ENCODE data around the gene HFM1. TPM values are rescaled to one million over a fixed set of nuclear protein-coding genes. Genes with fewer than 3 reads are reported as not detected.

HFM1 gene
- total and polyA plus RNA-seq, 10 of the 15 experiments (the other 5 are each of a cell fraction or from before 2014, with no cell fraction given), result not detected

GRCh38 chr1:91308544-91308943 is 96.1 kb downstream of the HFM1 start (continued):
- TF ChIP-seq, protein P1, sequence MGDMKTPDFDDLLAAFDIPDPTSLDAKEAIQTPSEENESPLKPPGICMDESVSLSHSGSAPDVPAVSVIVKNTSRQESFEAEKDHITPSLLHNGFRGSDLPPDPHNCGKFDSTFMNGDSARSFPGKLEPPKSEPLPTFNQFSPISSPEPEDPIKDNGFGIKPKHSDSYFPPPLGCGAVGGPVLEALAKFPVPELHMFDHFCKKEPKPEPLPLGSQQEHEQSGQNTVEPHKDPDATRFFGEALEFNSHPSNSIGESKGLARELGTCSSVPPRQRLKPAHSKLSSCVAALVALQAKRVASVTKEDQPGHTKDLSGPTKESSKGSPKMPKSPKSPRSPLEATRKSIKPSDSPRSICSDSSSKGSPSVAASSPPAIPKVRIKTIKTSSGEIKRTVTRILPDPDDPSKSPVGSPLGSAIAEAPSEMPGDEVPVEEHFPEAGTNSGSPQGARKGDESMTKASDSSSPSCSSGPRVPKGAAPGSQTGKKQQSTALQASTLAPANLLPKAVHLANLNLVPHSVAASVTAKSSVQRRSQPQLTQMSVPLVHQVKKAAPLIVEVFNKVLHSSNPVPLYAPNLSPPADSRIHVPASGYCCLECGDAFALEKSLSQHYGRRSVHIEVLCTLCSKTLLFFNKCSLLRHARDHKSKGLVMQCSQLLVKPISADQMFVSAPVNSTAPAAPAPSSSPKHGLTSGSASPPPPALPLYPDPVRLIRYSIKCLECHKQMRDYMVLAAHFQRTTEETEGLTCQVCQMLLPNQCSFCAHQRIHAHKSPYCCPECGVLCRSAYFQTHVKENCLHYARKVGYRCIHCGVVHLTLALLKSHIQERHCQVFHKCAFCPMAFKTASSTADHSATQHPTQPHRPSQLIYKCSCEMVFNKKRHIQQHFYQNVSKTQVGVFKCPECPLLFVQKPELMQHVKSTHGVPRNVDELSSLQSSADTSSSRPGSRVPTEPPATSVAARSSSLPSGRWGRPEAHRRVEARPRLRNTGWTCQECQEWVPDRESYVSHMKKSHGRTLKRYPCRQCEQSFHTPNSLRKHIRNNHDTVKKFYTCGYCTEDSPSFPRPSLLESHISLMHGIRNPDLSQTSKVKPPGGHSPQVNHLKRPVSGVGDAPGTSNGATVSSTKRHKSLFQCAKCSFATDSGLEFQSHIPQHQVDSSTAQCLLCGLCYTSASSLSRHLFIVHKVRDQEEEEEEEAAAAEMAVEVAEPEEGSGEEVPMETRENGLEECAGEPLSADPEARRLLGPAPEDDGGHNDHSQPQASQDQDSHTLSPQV (IDR thresholded peaks at IDR 0.05), result no peak
- no peak for TF ChIP-seq ZSCAN29 (IDR thresholded peaks at IDR 0.05)
- no peak for TF ChIP-seq MYC (IDR thresholded peaks at IDR 0.05; ENCODE audit: insufficient read depth, insufficient read length, insufficient replicate concordance, low read length, severe bottlenecking)
- no peak for TF ChIP-seq PAX5 (IDR thresholded peaks at IDR 0.05; ENCODE audit: borderline replicate concordance, low read depth, low read length)
- TF ChIP-seq BHLHE40 (IDR thresholded peaks at IDR 0.05; ENCODE audit: borderline replicate concordance in 1 of 2, low read depth in 2 of 2, low read length in 1 of 2), result no peak

- no peak for FAIRE-seq
- CTCF ChIA-PET, result no interaction called here
- Histone ChIP-seq H3K36me3 (ENCODE audit: control insufficient read depth in 2 of 2, insufficient read depth in 2 of 2, low read length in 1 of 2) (no peaks in the 10 kb centered on the region), H3K27me3 (replicated peaks in 1 of 2; ENCODE audit: control insufficient read depth in 2 of 2, insufficient read depth in 2 of 2, low read length in 1 of 2) (no peaks in the 10 kb centered on the region), H3K9ac (ENCODE audit: control insufficient read depth, insufficient read depth, low read length) (no peak overlapping the region), H2AFZ (ENCODE audit: control insufficient read depth, low read depth, low read length) (no peak overlapping the region), H3K4me2 (ENCODE audit: control insufficient read depth, insufficient read depth) (no peak overlapping the region), H4K20me1 (ENCODE audit: control insufficient read depth, insufficient read depth) (no peaks in the 10 kb centered on the region), H3K4me1 (ENCODE audit: control insufficient read depth, insufficient read depth, low read length) (no peaks in the 10 kb centered on the region), H3K79me2 (ENCODE audit: control insufficient read depth, insufficient read depth, low read length) (no peaks in the 10 kb centered on the region), H3K9me3 (replicated peaks; ENCODE audit: control insufficient read depth, insufficient read depth, low read length) (no peaks in the 10 kb centered on the region), H3K27ac (ENCODE audit: control insufficient read depth, insufficient read depth) (no peak overlapping the region), H3K4me3 (no peak overlapping the region)
- SMC1A ChIA-PET (ENCODE audit: uncharacterized antibody, unreplicated experiment), result no interaction called here
- intact Hi-C loops (cut with micrococcal nuclease; ENCODE audit: unreplicated experiment), result no loop called here
- POLR2A ChIA-PET, result no interaction called here
- in situ Hi-C loops (cut with MboI), result no loop called here
- BruUV-seq (replicated peaks), result no TSS peak
- DNase-seq (ENCODE audit: low read depth, low spot score), result no peak
- RAD21 ChIA-PET (ENCODE audit: unreplicated experiment), result no interaction called here
- no peak for ATAC-seq
- 0% methylated on average over 1 of the region's 1 CpG for WGBS (ENCODE audit: insufficient coverage, insufficient replicate concordance, low lambda C conversion rate, missing lambda C conversion rate)
- TF ChIP-seq SREBF2 (IDR thresholded peaks at IDR 0.05; ENCODE audit: low read length) (no peak), SMC3 (IDR thresholded peaks at IDR 0.05; ENCODE audit: borderline replicate concordance, low read length) (no peak), RCOR1 (conservative IDR thresholded peaks at IDR 0.05; ENCODE audit: low read depth, low read length) (no peak), SPI1 (IDR thresholded peaks at IDR 0.05; ENCODE audit: borderline replicate concordance, insufficient read depth, low read depth, low read length) (no peak), SIX5 (IDR thresholded peaks at IDR 0.05; ENCODE audit: low read depth, low read length, severe bottlenecking) (no peak), STAT3 (IDR thresholded peaks at IDR 0.05; ENCODE audit: low read depth, low read length) (no peak), FOXM1 (IDR thresholded peaks at IDR 0.05; ENCODE audit: low read depth, low read length) (no peak), TARDBP (IDR thresholded peaks at IDR 0.05; ENCODE audit: borderline replicate concordance) (no peak), ZNF24 (IDR thresholded peaks at IDR 0.05) (no peak)
- TF ChIP-seq, protein P2, sequence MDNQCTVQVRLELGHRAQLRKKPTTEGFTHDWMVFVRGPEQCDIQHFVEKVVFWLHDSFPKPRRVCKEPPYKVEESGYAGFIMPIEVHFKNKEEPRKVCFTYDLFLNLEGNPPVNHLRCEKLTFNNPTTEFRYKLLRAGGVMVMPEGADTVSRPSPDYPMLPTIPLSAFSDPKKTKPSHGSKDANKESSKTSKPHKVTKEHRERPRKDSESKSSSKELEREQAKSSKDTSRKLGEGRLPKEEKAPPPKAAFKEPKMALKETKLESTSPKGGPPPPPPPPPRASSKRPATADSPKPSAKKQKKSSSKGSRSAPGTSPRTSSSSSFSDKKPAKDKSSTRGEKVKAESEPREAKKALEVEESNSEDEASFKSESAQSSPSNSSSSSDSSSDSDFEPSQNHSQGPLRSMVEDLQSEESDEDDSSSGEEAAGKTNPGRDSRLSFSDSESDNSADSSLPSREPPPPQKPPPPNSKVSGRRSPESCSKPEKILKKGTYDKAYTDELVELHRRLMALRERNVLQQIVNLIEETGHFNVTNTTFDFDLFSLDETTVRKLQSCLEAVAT (IDR thresholded peaks at IDR 0.05), result no peak
- TF ChIP-seq, protein P3, sequence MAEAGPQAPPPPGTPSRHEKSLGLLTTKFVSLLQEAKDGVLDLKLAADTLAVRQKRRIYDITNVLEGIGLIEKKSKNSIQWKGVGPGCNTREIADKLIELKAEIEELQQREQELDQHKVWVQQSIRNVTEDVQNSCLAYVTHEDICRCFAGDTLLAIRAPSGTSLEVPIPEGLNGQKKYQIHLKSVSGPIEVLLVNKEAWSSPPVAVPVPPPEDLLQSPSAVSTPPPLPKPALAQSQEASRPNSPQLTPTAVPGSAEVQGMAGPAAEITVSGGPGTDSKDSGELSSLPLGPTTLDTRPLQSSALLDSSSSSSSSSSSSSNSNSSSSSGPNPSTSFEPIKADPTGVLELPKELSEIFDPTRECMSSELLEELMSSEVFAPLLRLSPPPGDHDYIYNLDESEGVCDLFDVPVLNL (IDR thresholded peaks at IDR 0.05; ENCODE audit: low read depth, low read length), result no peak
These were observed 96.7 kb downstream of the HFM1 start for GRCh38 chr1:91307784-91308409.

All from GM12878 (cell line).